ENCODE measurements around the gene PARD6B. TPM values are rescaled to one million over a fixed set of nuclear protein-coding genes. Genes with fewer than 3 reads are reported as not detected.
"Not testable (repeated sequence)": the region's sequence is repeated elsewhere in the genome, so short reads cannot be mapped to it uniquely, and the experiment has no call there.

Gene PARD6B
- total and polyA plus RNA-seq, 3 experiments from 2014 or later = 0.72 to 5.6 (median 5.5) TPM

GRCh38 chr20:50690650-50691572 is 40.5 kb upstream of the PARD6B start, which contains the start of gene RIPOR3:
Gene RIPOR3, minus strand, starts transcription at chr20:50691542. Its CDS starts 414 bp downstream, at chr20:50691128.
- POLR2A ChIA-PET = no interaction called here
- H3K36me3 Mint-ChIP-seq = no peaks in the 10 kb centered on the region
- Histone ChIP-seq H3K9me3 (ENCODE audit: low read length) (no peaks in the 10 kb centered on the region), H3K4me1 (ENCODE audit: insufficient read depth, low read length) (no peaks in the 10 kb centered on the region), H3K27me3 (ENCODE audit: insufficient read depth, low read length, poor library complexity, severe bottlenecking) (peaks cover 9% of the 10 kb centered on the region), H3K27ac (ENCODE audit: low read depth, low read length) (peak within 1 kb of the TSS; percentile 65), H3K36me3 (ENCODE audit: insufficient read depth, low read length) (no peaks in the 10 kb centered on the region), H3K4me3 (ENCODE audit: low read length) (peak within 1 kb of the TSS; percentile 19)
- H3K4me1 Mint-ChIP-seq = peaks cover 0 to 20% (median 8%) of the 10 kb centered on the region in 3 donors
- no peaks in the 10 kb centered on the region for H3K9me3 Mint-ChIP-seq
- CTCF ChIA-PET = no interaction called here
- DNase-seq = no peak
- peak within 1 kb of the TSS in 2 of 8 donors; percentile 26 to 83 for H3K27ac Mint-ChIP-seq
- peaks cover 35 to 56% of the 10 kb centered on the region in 2 donors for H3K27me3 Mint-ChIP-seq
- peak within 1 kb of the TSS in 4 of 7 donors; percentile 8 to 79 (median 21) for H3K4me3 Mint-ChIP-seq

GRCh38 chr20:50691573-50692551 is 39.5 kb upstream of the PARD6B start:
- Histone ChIP-seq H3K27ac (ENCODE audit: low read depth, low read length) (peak overlapping the region; percentile 65), H3K4me1 (ENCODE audit: insufficient read depth, low read length) (no peaks in the 10 kb centered on the region), H3K9me3 (ENCODE audit: low read length) (no peaks in the 10 kb centered on the region), H3K36me3 (ENCODE audit: insufficient read depth, low read length) (no peaks in the 10 kb centered on the region), H3K27me3 (ENCODE audit: insufficient read depth, low read length, poor library complexity, severe bottlenecking) (peaks cover 9% of the 10 kb centered on the region), H3K4me3 (ENCODE audit: low read length) (no peak overlapping the region)
- Mint-ChIP-seq H3K27ac (peak overlapping the region in 1 of 8 donors; percentile 83), H3K9me3 (no peaks in the 10 kb centered on the region), H3K36me3 (no peaks in the 10 kb centered on the region), H3K4me1 (peaks cover 0 to 20% (median 8%) of the 10 kb centered on the region in 3 donors), H3K4me3 (peak overlapping the region in 2 of 7 donors; percentile 8 to 48), H3K27me3 (peaks cover 35 to 55% of the 10 kb centered on the region in 2 donors)
- ChIA-PET CTCF (no interaction called here), POLR2A (no interaction called here)
- DNase-seq = no peak

- H3K36me3 Mint-ChIP-seq = no peaks in the 10 kb centered on the region
- H3K27ac Mint-ChIP-seq = no peak overlapping the region
- POLR2A ChIA-PET = no interaction called here
- H3K27me3 ChIP-seq (ENCODE audit: insufficient read depth, low read length, poor library complexity, severe bottlenecking) = peaks cover 9% of the 10 kb centered on the region
- H3K4me3 Mint-ChIP-seq = no peak overlapping the region
- CTCF ChIA-PET = no interaction called here
- peak overlapping the region; percentile 65 for H3K27ac ChIP-seq (ENCODE audit: low read depth, low read length)
- H3K27me3 Mint-ChIP-seq = peaks cover 35 to 49% of the 10 kb centered on the region in 2 donors
- DNase-seq = no peak
- peaks cover 0 to 20% (median 8%) of the 10 kb centered on the region in 3 donors for H3K4me1 Mint-ChIP-seq
- H3K9me3 Mint-ChIP-seq = no peaks in the 10 kb centered on the region
- no peak overlapping the region for H3K4me3 ChIP-seq (ENCODE audit: low read length)
- H3K4me1 ChIP-seq (ENCODE audit: insufficient read depth, low read length) = no peaks in the 10 kb centered on the region
- H3K9me3 ChIP-seq (ENCODE audit: low read length) = no peaks in the 10 kb centered on the region
- no peaks in the 10 kb centered on the region for H3K36me3 ChIP-seq (ENCODE audit: insufficient read depth, low read length)
Observed at GRCh38 chr20:50692552-50692933, 38.8 kb upstream of the PARD6B start.

GRCh38 chr20:50693001-50693400 is 38.4 kb upstream of the PARD6B start:
- Histone ChIP-seq H3K4me3 (ENCODE audit: low read length) (no peak overlapping the region), H3K27me3 (ENCODE audit: insufficient read depth, low read length, poor library complexity, severe bottlenecking) (peaks cover 9% of the 10 kb centered on the region), H3K9me3 (ENCODE audit: low read length) (no peaks in the 10 kb centered on the region), H3K36me3 (ENCODE audit: insufficient read depth, low read length) (no peaks in the 10 kb centered on the region), H3K27ac (ENCODE audit: low read depth, low read length) (no peak overlapping the region), H3K4me1 (ENCODE audit: insufficient read depth, low read length) (no peaks in the 10 kb centered on the region)
- no peaks in the 10 kb centered on the region for H3K36me3 Mint-ChIP-seq
- no peak overlapping the region for H3K4me3 Mint-ChIP-seq
- POLR2A ChIA-PET = no interaction called here
- no peak overlapping the region for H3K27ac Mint-ChIP-seq
- DNase-seq = no peak
- no peaks in the 10 kb centered on the region for H3K9me3 Mint-ChIP-seq
- H3K4me1 Mint-ChIP-seq = peaks cover 0 to 20% (median 8%) of the 10 kb centered on the region in 3 donors
- CTCF ChIA-PET = no interaction called here
- peaks cover 38 to 52% of the 10 kb centered on the region in 2 donors for H3K27me3 Mint-ChIP-seq

- H3K4me1 ChIP-seq (ENCODE audit: insufficient read depth, low read length) = no peaks in the 10 kb centered on the region
- no peak for DNase-seq
- no peaks in the 10 kb centered on the region for H3K9me3 Mint-ChIP-seq
- H3K4me1 Mint-ChIP-seq = peaks cover 0 to 20% (median 8%) of the 10 kb centered on the region in 3 donors
- H3K27ac ChIP-seq (ENCODE audit: low read depth, low read length) = no peak overlapping the region
- H3K4me3 ChIP-seq (ENCODE audit: low read length) = no peak overlapping the region
- H3K4me3 Mint-ChIP-seq = no peak overlapping the region
- no peaks in the 10 kb centered on the region for H3K36me3 Mint-ChIP-seq
- ChIA-PET POLR2A (no interaction called here), CTCF (no interaction called here)
- H3K36me3 ChIP-seq (ENCODE audit: insufficient read depth, low read length) = no peaks in the 10 kb centered on the region
- H3K27me3 ChIP-seq (ENCODE audit: insufficient read depth, low read length, poor library complexity, severe bottlenecking) = peaks cover 9% of the 10 kb centered on the region
- H3K9me3 ChIP-seq (ENCODE audit: low read length) = no peaks in the 10 kb centered on the region
- H3K27ac Mint-ChIP-seq = no peak overlapping the region
- H3K27me3 Mint-ChIP-seq = peaks cover 29 to 51% of the 10 kb centered on the region in 2 donors
Observed at GRCh38 chr20:50694379-50695134, 36.8 kb upstream of the PARD6B start.

- ChIA-PET POLR2A (no interaction called here), CTCF (interaction anchor here (1.7 kb wide), 1 partner anchor 54 kb away, joined by 4 read pairs; no protein-coding TSS in a partner anchor)
- no peaks in the 10 kb centered on the region for H3K36me3 Mint-ChIP-seq
- H3K4me1 Mint-ChIP-seq = peaks cover 0 to 19% (median 8%) of the 10 kb centered on the region in 3 donors
- Histone ChIP-seq H3K27me3 (ENCODE audit: insufficient read depth, low read length, poor library complexity, severe bottlenecking) (peaks cover 5% of the 10 kb centered on the region), H3K4me1 (ENCODE audit: insufficient read depth, low read length) (no peaks in the 10 kb centered on the region), H3K9me3 (ENCODE audit: low read length) (no peaks in the 10 kb centered on the region), H3K27ac (ENCODE audit: low read depth, low read length) (no peak overlapping the region), H3K4me3 (ENCODE audit: low read length) (no peak overlapping the region), H3K36me3 (ENCODE audit: insufficient read depth, low read length) (no peaks in the 10 kb centered on the region)
- no peaks in the 10 kb centered on the region for H3K9me3 Mint-ChIP-seq
- no peak overlapping the region for H3K4me3 Mint-ChIP-seq
- no peak for DNase-seq
- no peak overlapping the region for H3K27ac Mint-ChIP-seq
- H3K27me3 Mint-ChIP-seq = peaks cover 21 to 47% of the 10 kb centered on the region in 2 donors
Observed at GRCh38 chr20:50695135-50695872, 36.1 kb upstream of the PARD6B start.

GRCh38 chr20:50698255-50698654 is 33.1 kb upstream of the PARD6B start:
- DNase-seq; H3K36me3 ChIP-seq (ENCODE audit: insufficient read depth, low read length); CTCF ChIA-PET; H3K4me3 Mint-ChIP-seq; H3K4me1 Mint-ChIP-seq; POLR2A ChIA-PET; H3K36me3 Mint-ChIP-seq; H3K27ac ChIP-seq (ENCODE audit: low read depth, low read length); H3K27ac Mint-ChIP-seq; H3K9me3 Mint-ChIP-seq; H3K9me3 ChIP-seq (ENCODE audit: low read length); H3K4me1 ChIP-seq (ENCODE audit: insufficient read depth, low read length); H3K27me3 ChIP-seq (ENCODE audit: insufficient read depth, low read length, poor library complexity, severe bottlenecking); H3K4me3 ChIP-seq (ENCODE audit: low read length): not testable (repeated sequence)
- H3K27me3 Mint-ChIP-seq = peaks cover 5 to 37% of the 10 kb centered on the region in 2 donors
